Measurements from ENCODE around the gene DAB2IP.

The DAB2IP gene

GRCh38 chr9:121667214-121667613 lies 15.8 kb downstream of the DAB2IP start:
- DNase-seq: no peak

DNA sequence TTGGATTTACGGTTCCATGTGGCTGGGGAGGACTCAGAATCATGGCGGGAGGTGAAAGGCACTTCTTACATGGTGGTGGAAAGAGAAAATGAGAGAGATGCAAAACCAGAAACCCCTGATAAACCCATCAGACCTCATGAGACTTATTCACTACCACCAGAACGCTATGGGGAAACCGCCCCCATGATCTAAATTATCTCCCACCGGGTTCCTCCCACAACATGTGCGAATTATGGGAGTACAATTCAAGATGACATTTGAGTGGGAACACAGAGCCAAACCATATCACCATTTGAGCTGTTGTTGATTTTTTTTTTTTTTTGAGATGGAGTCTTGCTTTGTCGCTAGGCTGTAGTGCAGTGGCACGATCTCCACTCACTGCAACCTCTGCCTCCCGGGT lies 16.5 kb downstream of the DAB2IP start:
- no peak for DNase-seq

DNA sequence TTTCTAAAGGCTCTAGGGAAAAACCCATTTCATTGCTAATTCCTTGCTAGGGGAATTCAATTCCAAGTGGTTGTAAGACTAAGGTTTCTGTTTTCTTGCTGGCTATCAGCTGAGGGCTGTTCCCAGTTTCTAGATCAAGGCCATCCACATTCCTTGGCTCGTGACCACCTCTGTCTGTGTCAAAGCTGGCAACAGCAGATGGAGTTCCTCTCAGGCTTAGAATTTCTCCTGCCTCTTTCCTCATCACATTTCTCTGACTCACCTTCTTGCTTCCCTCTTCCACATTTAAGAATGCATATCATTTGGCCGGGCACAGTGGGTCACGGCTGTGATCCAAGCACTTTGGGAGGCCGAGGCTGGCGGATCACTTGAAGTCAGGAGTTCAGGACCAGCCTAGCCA lies 19.0 kb downstream of the DAB2IP start:
- no peak for DNase-seq

GRCh38 chr9:121671612-121672155 lies 20.2 kb downstream of the DAB2IP start:
- no peak for DNase-seq

GRCh38 chr9:121672213-121672612 lies 20.8 kb downstream of the DAB2IP start:
- no peak for DNase-seq

- DNase-seq: no peak
Observed at GRCh38 chr9:121672986-121673385, 21.6 kb downstream of the DAB2IP start.

- DNase-seq: no peak
Observed at GRCh38 chr9:121673576-121673975, 22.1 kb downstream of the DAB2IP start.

DNA sequence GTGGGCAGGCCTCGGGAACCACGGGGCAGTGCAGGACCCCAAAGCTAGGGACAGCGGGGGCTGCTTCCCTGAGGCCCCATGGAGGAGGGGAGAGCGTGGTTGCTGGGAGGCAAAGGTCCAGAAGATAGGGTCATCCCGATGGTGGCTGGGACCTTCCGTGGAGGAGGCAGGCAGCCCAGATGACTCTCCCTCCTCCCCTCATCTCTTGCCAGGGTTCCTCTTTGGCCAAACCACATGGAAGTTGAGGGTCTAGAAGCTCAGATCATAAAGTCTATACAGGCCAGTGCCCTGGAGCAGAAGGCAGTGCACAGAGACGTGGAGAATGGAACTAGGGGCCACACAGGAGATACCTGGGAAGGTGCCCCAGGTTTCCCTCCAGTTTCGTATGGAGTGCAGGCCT lies 22.6 kb downstream of the DAB2IP start:
- no peak for DNase-seq

DNA sequence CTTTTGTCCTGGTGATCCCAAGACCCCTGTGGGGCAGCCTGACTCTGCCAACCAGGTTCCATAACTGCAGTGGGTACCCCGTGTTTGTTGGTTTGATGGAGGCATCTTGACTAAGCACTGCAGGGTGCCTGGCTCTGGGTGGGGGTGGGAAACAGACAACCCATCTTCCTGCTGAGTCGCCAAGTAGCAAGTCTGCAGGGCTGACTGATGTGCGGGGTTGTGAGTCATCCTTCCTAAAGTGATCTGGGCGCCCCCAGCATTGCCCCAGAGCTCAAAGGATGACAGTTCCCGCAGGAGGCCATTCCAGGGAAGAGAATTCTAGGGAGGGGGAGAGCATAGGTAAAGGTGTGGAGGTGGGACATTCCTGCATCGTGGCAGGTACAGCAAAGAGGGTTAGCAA lies 23.5 kb downstream of the DAB2IP start:
- no peak for DNase-seq

- no peak for DNase-seq
Observed at GRCh38 chr9:121675381-121675780, 23.9 kb downstream of the DAB2IP start.

DNA sequence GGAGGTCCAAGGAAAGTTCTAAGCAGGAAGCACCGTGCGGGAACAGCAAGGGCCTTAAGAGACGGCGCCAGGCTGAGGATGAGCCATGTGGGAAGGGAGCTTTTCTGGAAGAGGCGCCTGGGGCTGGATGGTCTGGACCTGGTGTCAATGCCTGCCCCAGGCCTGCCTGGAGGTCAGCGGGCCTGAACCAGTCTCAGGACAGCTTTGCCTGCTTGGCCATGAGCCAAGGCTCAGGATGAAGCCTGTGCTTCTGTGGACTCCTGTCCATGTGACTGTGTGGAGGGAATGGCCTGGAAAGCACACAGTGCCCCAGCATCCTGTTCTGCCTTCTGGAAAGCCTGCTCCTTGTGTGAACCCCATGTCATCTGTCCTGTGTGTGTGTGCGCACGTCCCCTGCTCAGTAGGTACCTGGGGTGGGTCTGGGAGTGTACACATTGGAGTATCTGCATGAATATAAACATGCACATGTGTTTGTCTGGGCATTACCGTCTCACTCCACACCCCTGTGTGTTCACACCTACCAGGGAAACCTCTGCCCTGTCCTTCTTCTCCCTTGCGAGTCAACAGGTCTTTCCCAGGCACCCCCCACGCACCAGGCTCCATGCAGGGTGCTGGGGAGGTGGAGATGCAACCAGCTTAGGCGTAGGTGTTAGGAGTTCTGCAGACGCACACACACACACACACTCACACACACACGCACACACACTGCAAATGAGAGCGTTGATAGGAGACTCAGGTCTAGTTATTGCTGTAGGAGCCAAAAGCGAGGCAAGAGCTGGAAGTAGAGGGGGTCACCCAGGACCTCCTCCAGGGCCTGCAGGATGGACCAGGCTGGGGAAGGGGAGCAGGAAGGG lies 24.8 kb downstream of the DAB2IP start:
- no peak for DNase-seq

- no peak for DNase-seq
Observed at GRCh38 chr9:121676926-121677325, 25.5 kb downstream of the DAB2IP start.

GRCh38 chr9:121678501-121679022 lies 27.1 kb downstream of the DAB2IP start:
- no peak for DNase-seq

DNA sequence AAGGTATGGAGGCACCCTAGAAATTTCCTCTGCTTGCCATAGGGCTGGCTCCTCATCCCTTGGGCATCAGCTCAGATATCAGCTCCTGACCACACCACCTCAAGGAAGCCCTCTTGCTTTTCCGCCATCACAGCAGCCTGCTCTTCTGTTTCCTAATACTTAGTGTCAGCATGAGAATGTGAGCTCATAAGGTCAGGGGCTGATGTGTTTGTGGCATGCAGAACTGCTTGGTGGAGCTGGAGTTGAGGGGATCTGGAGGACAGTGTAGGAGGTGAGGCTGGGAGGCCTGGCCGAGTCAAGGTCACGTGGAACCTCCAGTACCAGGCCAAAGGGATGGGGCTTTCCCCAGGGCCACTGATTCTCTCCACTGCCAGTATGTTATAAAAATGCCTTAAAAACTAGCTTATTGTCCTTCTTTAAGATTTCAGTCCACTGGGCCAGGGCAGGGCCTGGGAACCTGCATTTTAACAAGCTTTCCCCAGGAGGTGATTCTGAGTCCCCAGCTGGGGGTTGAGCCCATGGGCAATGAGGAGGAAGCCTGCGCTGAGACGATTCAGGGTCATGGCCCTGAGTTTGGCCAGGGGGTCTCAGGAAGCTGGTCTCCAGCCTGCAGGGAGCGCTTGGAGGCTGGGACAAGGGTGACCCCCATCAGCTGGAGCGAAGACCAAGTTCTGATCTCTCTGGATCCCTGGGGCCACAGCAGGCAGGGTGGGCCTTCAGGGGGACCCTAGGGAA lies 28.6 kb downstream of the DAB2IP start:
- no peak for DNase-seq

GRCh38 chr9:121681404-121681803 lies 30.0 kb downstream of the DAB2IP start:
- no peak for DNase-seq

DNA sequence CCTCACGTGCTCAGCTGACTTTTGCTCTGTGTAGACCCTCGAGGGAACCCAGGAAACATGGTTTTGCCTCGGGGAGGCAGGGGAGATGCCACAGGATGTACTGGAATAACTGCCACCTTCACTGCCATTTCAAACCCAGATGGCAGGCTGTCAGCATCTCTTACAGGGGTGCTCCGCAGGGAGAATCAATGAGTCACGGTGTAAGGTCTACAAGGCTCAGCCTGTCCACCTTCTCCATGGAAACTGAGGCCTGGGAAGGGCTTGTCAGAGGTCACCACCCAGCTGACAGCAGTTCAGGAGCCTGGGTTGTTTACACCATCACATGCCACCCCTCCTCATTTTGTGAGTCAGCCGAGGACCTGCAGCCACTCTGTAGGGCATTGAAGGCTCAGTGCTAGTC lies 30.8 kb downstream of the DAB2IP start:
- DNase-seq: no peak

DNA sequence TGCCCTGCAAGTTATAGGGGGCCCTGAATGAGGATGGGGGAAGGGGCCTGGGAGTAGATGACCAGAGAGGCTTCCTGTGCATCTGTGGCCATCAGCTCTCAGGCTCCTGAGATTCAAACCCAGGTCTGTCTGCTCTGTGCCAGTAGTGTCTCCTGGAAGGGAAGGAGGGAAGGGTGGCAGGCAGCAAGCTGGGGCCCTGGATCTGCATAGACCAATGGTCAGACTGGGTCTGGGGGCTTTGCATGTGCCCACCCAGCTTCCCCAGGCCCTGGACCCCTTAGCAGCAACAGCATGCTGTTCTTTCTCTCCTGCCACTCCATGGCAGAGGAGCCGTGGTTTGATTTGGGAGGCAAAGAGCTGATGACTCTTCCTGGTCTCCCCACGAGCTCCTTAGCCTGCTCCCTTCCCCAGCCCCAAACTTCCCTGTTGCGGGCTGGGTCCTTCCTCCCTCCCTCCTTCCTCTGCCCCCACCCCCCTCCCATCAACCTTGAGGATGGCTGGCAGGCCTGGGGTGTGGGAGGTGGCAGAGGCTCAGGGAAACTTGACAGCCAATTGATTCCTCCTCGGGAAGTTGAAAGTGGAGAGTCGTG lies 31.6 kb downstream of the DAB2IP start:
- no peak for DNase-seq

DNA sequence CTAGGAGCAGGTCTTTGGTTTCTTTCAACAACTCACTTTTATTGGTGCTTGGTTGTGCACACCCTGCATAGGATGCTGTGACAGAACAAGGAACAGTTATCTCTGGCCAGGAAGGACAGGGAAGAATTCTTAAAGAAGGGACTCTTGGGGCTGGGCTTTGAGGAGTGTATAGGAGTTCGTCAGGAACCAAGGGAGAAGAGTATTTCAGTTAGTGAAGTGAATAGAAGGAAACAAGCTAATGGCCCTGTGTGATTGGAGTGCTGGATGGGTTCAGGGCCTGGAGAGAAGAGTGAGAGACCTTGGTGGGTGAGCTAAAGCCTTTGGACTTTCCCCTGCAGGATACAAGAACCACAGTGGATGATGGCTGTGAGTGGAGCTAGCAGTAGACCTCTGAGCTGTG lies 32.2 kb downstream of the DAB2IP start:
- no peak for DNase-seq

DNA sequence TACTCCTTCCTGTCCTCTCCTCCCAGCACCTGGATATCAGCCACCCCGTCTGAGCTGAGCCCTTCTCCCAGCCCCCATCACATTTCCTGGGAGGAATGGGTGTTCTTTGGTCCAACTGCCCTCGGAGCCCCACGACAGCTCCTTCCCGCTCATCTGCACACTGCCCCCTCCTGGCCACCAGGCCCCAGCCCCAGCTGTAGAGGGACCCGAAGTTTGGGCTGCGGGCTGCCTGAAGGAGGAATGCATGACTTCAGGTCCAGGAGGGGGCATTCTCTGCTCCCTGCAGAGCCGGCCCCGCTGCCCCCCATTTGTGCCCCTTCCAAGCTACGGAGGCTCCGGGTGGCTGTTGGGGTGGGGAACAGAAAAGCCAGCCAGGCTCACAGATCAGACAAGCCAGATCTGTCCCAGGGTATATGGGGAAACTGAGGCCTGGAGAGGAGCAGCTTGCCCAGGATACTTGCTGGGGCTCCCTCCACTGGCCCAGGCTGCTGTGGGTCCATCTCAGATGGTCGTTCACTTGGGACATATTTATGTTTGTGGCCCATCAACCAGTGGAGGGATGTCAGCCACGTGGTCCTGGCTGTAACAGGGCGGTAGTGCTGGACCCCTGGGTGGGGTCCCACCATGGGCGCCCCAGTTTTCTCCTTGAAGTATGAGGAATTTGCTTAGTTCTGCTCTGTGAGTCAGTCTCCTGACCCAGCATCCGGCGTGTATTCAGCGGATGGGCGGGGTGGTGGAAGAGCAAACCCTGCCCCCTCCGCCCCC lies 33.1 kb downstream of the DAB2IP start:
- DNase-seq: no peak

GRCh38 chr9:121685146-121685794 lies 33.8 kb downstream of the DAB2IP start:
- DNase-seq: no peak

DNA sequence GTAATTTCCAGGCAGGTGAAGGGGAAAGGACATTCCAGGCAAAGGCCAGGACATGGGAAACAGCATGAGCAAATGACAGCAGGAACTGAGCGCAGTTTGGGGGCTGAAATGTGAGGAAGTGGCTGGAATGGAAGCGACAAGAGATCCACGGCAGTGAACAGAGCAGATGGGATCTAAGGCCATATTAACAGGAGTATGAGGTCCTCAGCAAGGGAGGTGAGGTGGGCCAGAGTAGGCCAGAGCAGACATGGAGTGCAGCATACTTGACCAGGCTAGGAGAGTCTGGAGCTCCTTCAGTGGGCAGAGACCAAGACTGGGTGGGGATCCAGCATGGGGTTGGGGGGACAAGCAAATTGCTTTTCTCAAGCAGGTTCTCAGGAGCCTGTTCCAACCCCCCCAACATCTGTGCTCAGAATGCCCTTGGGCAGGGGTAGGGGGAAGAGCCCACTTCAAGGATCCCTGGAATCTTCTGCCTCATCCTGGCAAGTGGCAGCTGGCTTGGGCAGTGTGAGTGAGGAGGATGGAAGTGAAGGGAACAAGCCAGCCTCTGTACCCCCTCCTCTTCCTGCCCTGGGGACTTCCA lies 34.5 kb downstream of the DAB2IP start:
- DNase-seq: no peak
